ENCODE data around the gene MRPL2.

The MRPL2 gene

DNA sequence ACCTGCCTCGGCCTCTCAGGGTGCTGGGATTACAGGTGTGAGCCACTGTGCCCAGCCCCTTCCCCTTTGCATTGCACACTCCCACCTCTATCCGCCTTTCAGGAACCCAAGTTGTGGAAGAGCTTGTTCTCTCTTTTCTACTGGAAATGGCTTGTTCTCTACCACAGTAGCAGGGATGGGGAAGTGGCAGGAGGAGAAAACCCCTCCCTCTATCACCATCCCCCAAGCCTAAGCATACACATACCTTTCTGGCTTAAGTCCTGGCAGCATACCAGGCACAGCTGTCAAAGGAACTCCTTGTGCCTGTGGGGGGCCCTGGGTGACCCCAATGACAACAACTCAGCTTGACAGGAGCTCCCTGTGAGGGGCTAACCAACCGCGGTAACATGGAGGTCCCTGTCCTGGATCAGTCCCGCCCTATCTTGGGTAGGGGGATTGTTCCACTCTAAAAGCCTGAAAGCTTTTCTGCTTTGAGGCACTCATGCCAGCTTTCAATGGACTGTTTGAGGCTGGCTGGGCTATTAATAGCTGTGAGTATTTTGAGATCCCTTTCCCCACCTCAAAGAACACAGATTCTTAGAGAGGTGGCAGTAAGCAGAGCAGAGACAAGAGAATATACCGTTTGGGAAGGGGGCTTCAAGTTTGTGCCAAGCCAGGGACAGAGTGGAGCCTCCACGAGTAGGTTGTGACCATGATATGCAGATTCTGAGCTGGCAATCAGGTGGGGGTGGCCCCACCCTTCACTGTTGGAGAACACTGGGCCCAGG lies 42.9 kb downstream of the MRPL2 start:
- no peak overlapping the region for H3K4me3 ChIP-seq (ENCODE audit: low read depth in 1 of 2, low read length in 2 of 2)
- no peaks in the 10 kb centered on the region for H3K27me3 ChIP-seq (ENCODE audit: low read depth, low read length)
- peaks cover 24 to 51% of the 10 kb centered on the region in 2 donors for H3K4me1 ChIP-seq (ENCODE audit: control insufficient read depth in 1 of 2, insufficient read depth in 2 of 2, low read length in 2 of 2)
- peaks cover 30 to 36% of the 10 kb centered on the region in 2 donors for H3K36me3 ChIP-seq (ENCODE audit: control insufficient read depth in 1 of 2, insufficient read depth in 2 of 2, low read length in 2 of 2)
- no peaks in the 10 kb centered on the region for H3K9me3 ChIP-seq (ENCODE audit: control insufficient read depth in 1 of 2, low read length in 2 of 2)
- H3K27ac ChIP-seq (ENCODE audit: low read length): no peak overlapping the region

DNA sequence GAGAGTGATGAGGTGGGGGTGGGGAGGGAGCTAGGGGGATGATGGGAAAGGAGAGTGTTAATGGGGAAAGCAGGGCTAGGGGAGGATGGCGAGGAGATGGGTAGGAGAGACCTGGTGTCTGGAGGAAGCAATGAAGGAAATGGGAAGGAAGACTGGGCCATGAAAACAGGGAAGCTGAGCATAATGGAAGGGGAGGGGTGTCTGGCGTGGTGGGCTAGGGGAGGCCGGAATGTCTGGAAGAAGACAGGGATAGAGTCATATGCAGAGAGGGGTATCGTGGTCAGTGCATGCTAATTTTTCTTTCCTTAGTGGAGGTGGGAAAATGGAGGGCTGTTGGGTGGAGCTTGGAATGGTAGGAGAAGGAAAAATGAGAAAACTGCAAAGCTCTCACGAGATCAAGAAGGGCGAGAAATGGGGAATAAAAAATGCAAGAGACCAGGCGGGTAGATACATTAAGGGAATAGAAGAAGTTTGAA lies 44.8 kb downstream of the MRPL2 start:
- peak overlapping the region; percentile 79 for H3K27ac ChIP-seq (ENCODE audit: low read length)
- H3K9me3 ChIP-seq (ENCODE audit: control insufficient read depth in 1 of 2, low read length in 2 of 2): no peaks in the 10 kb centered on the region
- peaks cover 45 to 49% of the 10 kb centered on the region in 2 donors for H3K36me3 ChIP-seq (ENCODE audit: control insufficient read depth in 1 of 2, insufficient read depth in 2 of 2, low read length in 2 of 2)
- peaks cover 18 to 44% of the 10 kb centered on the region in 2 donors for H3K4me1 ChIP-seq (ENCODE audit: control insufficient read depth in 1 of 2, insufficient read depth in 2 of 2, low read length in 2 of 2)
- peak overlapping the region; percentile 91 to 92 for H3K4me3 ChIP-seq (ENCODE audit: low read depth in 1 of 2, low read length in 2 of 2)
- H3K27me3 ChIP-seq (ENCODE audit: low read depth, low read length): no peaks in the 10 kb centered on the region

GRCh38 chr6:43013843-43014433 lies 45.3 kb downstream of the MRPL2 start, which contains the start of the genes KLHDC3 and MEA1:
Gene KLHDC3, plus strand, starts transcription at chr6:43014249. Its CDS starts 2,944 bp downstream, at chr6:43017193.
Gene MEA1, minus strand, starts transcription at chr6:43013946. Its CDS starts 133 bp downstream, at chr6:43013813.
- H3K4me1 ChIP-seq (ENCODE audit: control insufficient read depth in 1 of 2, insufficient read depth in 2 of 2, low read length in 2 of 2): peaks cover 18 to 44% of the 10 kb centered on the region in 2 donors
- peak within 1 kb of the TSS; percentile 91 to 92 for H3K4me3 ChIP-seq (ENCODE audit: low read depth in 1 of 2, low read length in 2 of 2)
- H3K27me3 ChIP-seq (ENCODE audit: low read depth, low read length): no peaks in the 10 kb centered on the region
- H3K9me3 ChIP-seq (ENCODE audit: control insufficient read depth in 1 of 2, low read length in 2 of 2): no peaks in the 10 kb centered on the region
- H3K36me3 ChIP-seq (ENCODE audit: control insufficient read depth in 1 of 2, insufficient read depth in 2 of 2, low read length in 2 of 2): peaks cover 46 to 50% of the 10 kb centered on the region in 2 donors
- H3K27ac ChIP-seq (ENCODE audit: low read length): peak within 1 kb of the TSS; percentile 79

GRCh38 chr6:43013097-43013842 lies 46.0 kb downstream of the MRPL2 start:
- Histone ChIP-seq H3K27me3 (ENCODE audit: low read depth, low read length) (no peaks in the 10 kb centered on the region), H3K36me3 (ENCODE audit: control insufficient read depth in 1 of 2, insufficient read depth in 2 of 2, low read length in 2 of 2) (peaks cover 46 to 50% of the 10 kb centered on the region in 2 donors), H3K4me1 (ENCODE audit: control insufficient read depth in 1 of 2, insufficient read depth in 2 of 2, low read length in 2 of 2) (peaks cover 18 to 44% of the 10 kb centered on the region in 2 donors)

DNA sequence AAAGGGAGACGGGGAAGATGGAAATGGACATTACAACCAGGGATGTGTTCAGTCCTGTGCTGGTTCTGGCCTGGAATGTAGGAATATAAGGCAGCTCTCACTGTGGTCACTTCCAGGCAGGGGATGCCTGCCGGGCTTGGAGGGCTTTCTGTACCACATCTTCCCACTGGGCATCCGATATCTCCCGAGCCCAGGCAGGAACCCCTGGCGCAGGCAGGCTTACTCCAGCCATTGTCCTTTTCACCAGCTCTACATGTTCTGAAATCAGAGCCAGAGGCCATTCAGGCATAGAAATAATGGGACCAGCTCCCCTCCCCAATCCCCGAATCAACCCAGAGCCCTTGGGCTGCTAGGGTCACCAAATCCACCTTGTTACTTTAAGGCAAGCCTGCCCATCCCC lies 46.9 kb downstream of the MRPL2 start:
- Histone ChIP-seq H3K4me1 (ENCODE audit: control insufficient read depth in 1 of 2, insufficient read depth in 2 of 2, low read length in 2 of 2) (peaks cover 18 to 41% of the 10 kb centered on the region in 2 donors), H3K4me3 (ENCODE audit: low read depth in 1 of 2, low read length in 2 of 2) (peak overlapping the region in 1 of 2 donors; percentile 74), H3K9me3 (ENCODE audit: control insufficient read depth in 1 of 2, low read length in 2 of 2) (no peaks in the 10 kb centered on the region), H3K27ac (ENCODE audit: low read length) (no peak overlapping the region), H3K27me3 (ENCODE audit: low read depth, low read length) (no peaks in the 10 kb centered on the region), H3K36me3 (ENCODE audit: control insufficient read depth in 1 of 2, insufficient read depth in 2 of 2, low read length in 2 of 2) (peaks cover 43 to 50% of the 10 kb centered on the region in 2 donors)

More at GRCh38 chr6:43013097-43013842, 46.0 kb downstream of the MRPL2 start:
- no peaks in the 10 kb centered on the region for H3K9me3 ChIP-seq (ENCODE audit: control insufficient read depth in 1 of 2, low read length in 2 of 2)
- peak overlapping the region; percentile 74 to 91 for H3K4me3 ChIP-seq (ENCODE audit: low read depth in 1 of 2, low read length in 2 of 2)
- peak overlapping the region; percentile 72 for H3K27ac ChIP-seq (ENCODE audit: low read length)

- no peaks in the 10 kb centered on the region for H3K9me3 ChIP-seq (ENCODE audit: control insufficient read depth in 1 of 2, low read length in 2 of 2)
- H3K27ac ChIP-seq (ENCODE audit: low read length): no peak overlapping the region
- H3K36me3 ChIP-seq (ENCODE audit: control insufficient read depth in 1 of 2, insufficient read depth in 2 of 2, low read length in 2 of 2): peaks cover 48 to 58% of the 10 kb centered on the region in 2 donors
- H3K4me3 ChIP-seq (ENCODE audit: low read depth in 1 of 2, low read length in 2 of 2): no peak overlapping the region
- H3K27me3 ChIP-seq (ENCODE audit: low read depth, low read length): no peaks in the 10 kb centered on the region
- H3K4me1 ChIP-seq (ENCODE audit: control insufficient read depth in 1 of 2, insufficient read depth in 2 of 2, low read length in 2 of 2): peaks cover 13 to 29% of the 10 kb centered on the region in 2 donors
These were observed 48.0 kb downstream of the MRPL2 start for GRCh38 chr6:43011207-43011606.

DNA sequence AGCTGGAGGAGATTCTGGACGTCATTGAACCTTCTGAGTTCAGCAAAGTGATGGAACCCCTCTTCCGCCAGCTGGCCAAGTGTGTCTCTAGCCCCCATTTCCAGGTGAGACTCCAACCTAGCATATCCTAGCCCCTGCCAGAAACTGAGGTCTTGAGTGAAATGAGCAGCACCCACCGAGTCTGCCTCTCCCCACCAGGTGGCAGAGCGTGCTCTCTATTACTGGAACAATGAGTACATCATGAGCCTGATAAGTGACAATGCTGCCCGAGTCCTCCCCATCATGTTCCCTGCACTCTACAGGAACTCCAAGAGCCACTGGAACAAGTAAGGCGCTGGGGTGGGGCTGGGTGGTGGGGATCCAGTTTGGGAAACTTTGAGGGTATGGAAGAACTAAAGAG lies 50.1 kb downstream of the MRPL2 start:
- peaks cover 51 to 63% of the 10 kb centered on the region in 2 donors for H3K36me3 ChIP-seq (ENCODE audit: control insufficient read depth in 1 of 2, insufficient read depth in 2 of 2, low read length in 2 of 2)

DNA sequence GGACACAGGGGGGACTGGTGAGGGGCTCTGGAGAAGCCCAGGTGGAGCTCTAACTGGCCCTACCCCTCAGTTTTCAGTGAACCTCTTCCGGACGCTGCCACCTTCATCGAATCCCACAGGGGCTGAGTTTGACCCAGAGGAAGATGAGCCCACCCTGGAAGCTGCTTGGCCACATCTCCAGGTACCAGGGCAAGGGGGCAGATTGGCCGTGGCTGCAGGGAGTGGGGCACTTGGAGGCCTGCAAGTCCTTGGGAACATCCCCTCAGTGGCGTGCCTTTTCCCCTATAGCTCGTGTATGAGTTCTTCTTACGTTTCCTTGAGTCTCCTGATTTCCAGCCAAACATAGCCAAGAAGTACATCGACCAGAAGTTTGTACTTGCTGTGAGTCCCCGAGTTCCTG lies 52.1 kb downstream of the MRPL2 start:
- Histone ChIP-seq H3K9me3 (ENCODE audit: control insufficient read depth in 1 of 2, low read length in 2 of 2) (no peaks in the 10 kb centered on the region), H3K4me3 (ENCODE audit: low read depth in 1 of 2, low read length in 2 of 2) (no peak overlapping the region), H3K27me3 (ENCODE audit: low read depth, low read length) (no peaks in the 10 kb centered on the region), H3K4me1 (ENCODE audit: control insufficient read depth in 1 of 2, insufficient read depth in 2 of 2, low read length in 2 of 2) (no peaks in the 10 kb centered on the region), H3K36me3 (ENCODE audit: control insufficient read depth in 1 of 2, insufficient read depth in 2 of 2, low read length in 2 of 2) (peaks cover 51 to 60% of the 10 kb centered on the region in 2 donors), H3K27ac (ENCODE audit: low read length) (no peak overlapping the region)

More for the DNA sequence above, 50.1 kb downstream of the MRPL2 start:
- peaks cover 7 to 11% of the 10 kb centered on the region in 2 donors for H3K4me1 ChIP-seq (ENCODE audit: control insufficient read depth in 1 of 2, insufficient read depth in 2 of 2, low read length in 2 of 2)
- no peak overlapping the region for H3K27ac ChIP-seq (ENCODE audit: low read length)
- H3K4me3 ChIP-seq (ENCODE audit: low read depth in 1 of 2, low read length in 2 of 2): no peak overlapping the region
- no peaks in the 10 kb centered on the region for H3K9me3 ChIP-seq (ENCODE audit: control insufficient read depth in 1 of 2, low read length in 2 of 2)
- H3K27me3 ChIP-seq (ENCODE audit: low read depth, low read length): no peaks in the 10 kb centered on the region

DNA sequence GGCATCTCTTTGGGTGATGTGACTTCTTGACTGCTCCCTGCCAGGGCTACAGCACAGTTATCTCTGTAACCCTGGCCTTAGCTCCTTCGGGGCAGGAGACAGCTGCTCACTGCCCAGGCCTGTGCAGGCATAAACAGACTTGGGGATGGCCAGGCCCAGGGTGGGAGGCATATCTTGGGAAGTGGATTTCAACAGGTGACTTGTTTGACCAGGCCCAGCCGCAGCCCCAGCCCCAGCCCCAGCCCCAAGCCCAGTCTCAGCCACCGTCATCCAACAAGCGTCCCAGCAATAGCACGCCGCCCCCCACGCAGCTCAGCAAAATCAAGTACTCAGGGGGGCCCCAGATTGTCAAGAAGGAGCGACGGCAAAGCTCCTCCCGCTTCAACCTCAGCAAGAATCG lies 53.0 kb downstream of the MRPL2 start:
- no peaks in the 10 kb centered on the region for H3K27me3 ChIP-seq (ENCODE audit: low read depth, low read length)
- no peak overlapping the region for H3K27ac ChIP-seq (ENCODE audit: low read length)
- H3K4me1 ChIP-seq (ENCODE audit: control insufficient read depth in 1 of 2, insufficient read depth in 2 of 2, low read length in 2 of 2): no peaks in the 10 kb centered on the region
- H3K4me3 ChIP-seq (ENCODE audit: low read depth in 1 of 2, low read length in 2 of 2): no peak overlapping the region
- peaks cover 43 to 51% of the 10 kb centered on the region in 2 donors for H3K36me3 ChIP-seq (ENCODE audit: control insufficient read depth in 1 of 2, insufficient read depth in 2 of 2, low read length in 2 of 2)
- H3K9me3 ChIP-seq (ENCODE audit: control insufficient read depth in 1 of 2, low read length in 2 of 2): no peaks in the 10 kb centered on the region

DNA sequence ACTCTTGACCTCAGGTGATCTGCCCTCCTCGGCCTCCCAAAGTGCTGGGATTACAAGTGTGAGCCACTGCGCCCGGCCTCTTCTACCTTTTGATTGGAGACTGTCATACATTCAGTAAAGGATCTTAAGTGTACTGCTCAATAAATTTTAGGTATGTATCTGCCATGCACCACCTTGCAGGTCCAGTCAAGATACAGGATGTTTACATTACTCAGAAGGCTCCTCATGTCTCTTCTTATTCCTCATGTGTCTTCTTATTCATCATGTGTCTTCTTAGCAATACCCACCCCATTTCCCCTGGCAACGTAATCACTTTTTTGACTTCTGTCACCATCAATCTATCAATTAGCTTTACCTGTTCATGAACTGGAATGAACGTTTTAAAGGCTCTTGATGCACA lies 53.4 kb downstream of the MRPL2 start:
- no peak overlapping the region for H3K4me3 ChIP-seq (ENCODE audit: low read depth in 1 of 2, low read length in 2 of 2)
- H3K36me3 ChIP-seq (ENCODE audit: control insufficient read depth in 1 of 2, insufficient read depth in 2 of 2, low read length in 2 of 2): peaks cover 39 to 47% of the 10 kb centered on the region in 2 donors
- H3K27me3 ChIP-seq (ENCODE audit: low read depth, low read length): no peaks in the 10 kb centered on the region
- H3K9me3 ChIP-seq (ENCODE audit: control insufficient read depth in 1 of 2, low read length in 2 of 2): no peaks in the 10 kb centered on the region
- H3K27ac ChIP-seq (ENCODE audit: low read length): no peak overlapping the region
- no peaks in the 10 kb centered on the region for H3K4me1 ChIP-seq (ENCODE audit: control insufficient read depth in 1 of 2, insufficient read depth in 2 of 2, low read length in 2 of 2)
